GM10248 (cell line): ENCODE results near the gene AMPD2.
"Not testable (repeated sequence)": the region's sequence is repeated elsewhere in the genome, so short reads cannot be mapped to it uniquely, and the experiment has no call there.

Experiments used
- CTCF ChIA-PET: fragments of 300-600 bp; sonication (Branson Sonifier 250); formaldehyde crosslinking; extraction: SDS; loops from one replicate; lab custom pipeline; 2021; ENCODE audit warnings: antibody characterized with exemption; lab: Yijun Ruan, JAX
- POLR2A ChIA-PET: fragments of 350-650 bp; sonication (Branson Sonifier 250); formaldehyde crosslinking; extraction: SDS; loops from one replicate; lab custom pipeline; 2020; ENCODE audit warnings: antibody characterized with exemption; lab: Yijun Ruan, JAX
- DNase-seq: peaks from one replicate; pipeline ENCODE4 v3.0.0; 2012; ENCODE audit errors: extremely low spot score
- TF ChIP-seq, protein P1 (sequence below): IDR thresholded peaks from 2 replicates; pipeline ENCODE4 v1.5.1; 2012; ENCODE audit warnings: mild to moderate bottlenecking, low read depth; ENCODE audit errors: extremely low read depth, missing control alignments, control extremely low read depth

Gene AMPD2

DNA sequence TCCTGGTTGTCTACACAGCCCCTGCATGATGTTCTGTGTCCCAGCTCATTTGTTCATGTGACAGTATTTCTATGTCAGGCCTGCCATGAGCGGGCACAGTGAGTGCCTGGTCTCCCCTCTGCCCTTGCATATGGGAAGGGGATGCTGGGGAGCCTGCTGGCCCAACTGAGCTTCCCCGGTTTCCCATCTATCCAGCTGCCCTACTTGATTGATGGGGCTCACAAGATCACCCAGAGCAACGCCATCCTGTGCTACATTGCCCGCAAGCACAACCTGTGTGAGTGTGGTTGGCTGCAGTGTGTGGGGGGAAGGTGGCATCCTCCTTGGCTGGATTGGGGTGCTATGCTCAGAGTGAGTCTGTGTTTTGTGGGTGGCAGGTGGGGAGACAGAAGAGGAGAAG lies 37.8 kb downstream of the AMPD2 start:
- TF ChIP-seq, protein P1, sequence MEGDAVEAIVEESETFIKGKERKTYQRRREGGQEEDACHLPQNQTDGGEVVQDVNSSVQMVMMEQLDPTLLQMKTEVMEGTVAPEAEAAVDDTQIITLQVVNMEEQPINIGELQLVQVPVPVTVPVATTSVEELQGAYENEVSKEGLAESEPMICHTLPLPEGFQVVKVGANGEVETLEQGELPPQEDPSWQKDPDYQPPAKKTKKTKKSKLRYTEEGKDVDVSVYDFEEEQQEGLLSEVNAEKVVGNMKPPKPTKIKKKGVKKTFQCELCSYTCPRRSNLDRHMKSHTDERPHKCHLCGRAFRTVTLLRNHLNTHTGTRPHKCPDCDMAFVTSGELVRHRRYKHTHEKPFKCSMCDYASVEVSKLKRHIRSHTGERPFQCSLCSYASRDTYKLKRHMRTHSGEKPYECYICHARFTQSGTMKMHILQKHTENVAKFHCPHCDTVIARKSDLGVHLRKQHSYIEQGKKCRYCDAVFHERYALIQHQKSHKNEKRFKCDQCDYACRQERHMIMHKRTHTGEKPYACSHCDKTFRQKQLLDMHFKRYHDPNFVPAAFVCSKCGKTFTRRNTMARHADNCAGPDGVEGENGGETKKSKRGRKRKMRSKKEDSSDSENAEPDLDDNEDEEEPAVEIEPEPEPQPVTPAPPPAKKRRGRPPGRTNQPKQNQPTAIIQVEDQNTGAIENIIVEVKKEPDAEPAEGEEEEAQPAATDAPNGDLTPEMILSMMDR, result no peak
- DNase-seq, result no peak
- POLR2A ChIA-PET, result no interaction called here
- CTCF ChIA-PET, result interaction anchor here (1.2 to 9.3 kb wide), 4 partner anchors 9 to 18 kb away, joined by 3 to 108 read pairs (median 4); no protein-coding TSS in a partner anchor

DNA sequence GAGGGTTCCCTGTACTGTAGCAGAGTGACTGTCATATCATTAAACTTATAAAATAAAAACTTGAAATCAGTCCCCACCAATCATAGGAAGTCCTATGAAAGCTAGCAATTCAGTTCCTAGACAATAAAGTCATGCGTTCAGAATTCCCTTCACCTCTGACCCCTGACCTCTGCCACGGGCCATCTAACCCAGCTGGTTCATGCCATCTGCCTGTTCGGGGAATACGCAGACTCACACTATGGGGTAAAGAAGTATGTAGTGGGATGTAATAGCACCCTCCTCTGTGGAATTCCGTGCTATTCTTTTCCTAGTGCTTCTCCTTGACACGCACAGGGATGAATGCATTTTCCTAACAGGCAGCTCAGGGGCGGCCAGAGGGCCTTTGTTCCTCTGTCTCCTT lies 38.3 kb downstream of the AMPD2 start:
- POLR2A ChIA-PET, result interaction anchor here (0.7 kb wide), 1 partner anchor 109 kb away, joined by 3 read pairs; no protein-coding TSS in a partner anchor

DNA sequence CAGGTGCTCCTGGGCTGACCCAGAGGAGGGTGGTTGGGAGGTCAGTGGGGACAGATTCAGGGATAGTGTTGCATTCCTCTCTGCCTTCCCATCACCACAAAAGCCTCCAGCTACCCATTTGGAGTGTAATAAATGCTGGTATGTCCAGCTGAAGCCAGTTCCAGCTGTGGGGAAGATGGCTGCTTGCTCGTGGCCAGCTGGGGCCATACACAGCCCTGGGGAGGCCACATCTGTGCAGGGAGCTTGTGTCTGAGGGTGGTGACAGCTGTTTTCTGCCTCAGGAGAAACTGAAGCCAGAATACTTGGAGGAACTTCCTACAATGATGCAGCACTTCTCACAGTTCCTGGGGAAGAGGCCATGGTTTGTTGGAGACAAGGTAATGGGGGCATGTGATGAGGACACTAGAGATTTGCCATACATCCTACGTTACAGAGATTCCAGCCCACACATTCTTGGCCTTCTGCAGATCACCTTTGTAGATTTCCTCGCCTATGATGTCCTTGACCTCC lies 39.0 kb downstream of the AMPD2 start:
- no peak for DNase-seq
- TF ChIP-seq, protein P1, result no peak
- CTCF ChIA-PET, result interaction anchor here (1.2 to 9.3 kb wide), 3 partner anchors 9 to 19 kb away, joined by 3 to 108 read pairs (median 6); no protein-coding TSS in a partner anchor
- POLR2A ChIA-PET, result interaction anchor here (0.7 kb wide), 1 partner anchor 109 kb away, joined by 3 read pairs; no protein-coding TSS in a partner anchor

More for the DNA sequence above, 38.3 kb downstream of the AMPD2 start:
- TF ChIP-seq, protein P1, result no peak
- CTCF ChIA-PET, result interaction anchor here (1.2 to 9.3 kb wide), 4 partner anchors 8 to 18 kb away, joined by 3 to 108 read pairs (median 6); no protein-coding TSS in a partner anchor
- DNase-seq, result no peak

DNA sequence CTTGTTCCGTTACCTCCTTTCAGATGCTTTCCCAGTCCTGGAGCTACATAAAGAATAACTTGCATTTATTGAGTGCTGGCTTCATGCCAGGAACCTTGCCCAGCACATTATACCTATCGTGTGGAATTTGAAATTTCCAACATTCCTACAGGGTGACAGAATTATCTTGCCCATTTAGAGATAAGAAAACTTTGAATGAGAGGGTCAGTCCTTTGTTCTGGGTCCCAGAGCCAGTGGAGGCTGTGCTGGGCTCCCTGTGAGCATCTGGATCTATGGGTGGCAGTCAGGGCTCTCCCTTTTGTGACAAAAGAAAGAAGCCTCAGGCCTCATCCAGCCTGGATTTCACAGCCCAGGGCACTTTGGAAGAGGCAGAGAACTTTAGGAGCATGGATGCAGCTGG lies 39.5 kb downstream of the AMPD2 start:
- ChIA-PET CTCF (interaction anchor here (1.1 to 9.3 kb wide), 3 partner anchors 10 to 19 kb away, joined by 3 to 108 read pairs (median 6); no protein-coding TSS in a partner anchor), POLR2A (no interaction called here)
- TF ChIP-seq, protein P1, result no peak
- DNase-seq, result no peak

DNA sequence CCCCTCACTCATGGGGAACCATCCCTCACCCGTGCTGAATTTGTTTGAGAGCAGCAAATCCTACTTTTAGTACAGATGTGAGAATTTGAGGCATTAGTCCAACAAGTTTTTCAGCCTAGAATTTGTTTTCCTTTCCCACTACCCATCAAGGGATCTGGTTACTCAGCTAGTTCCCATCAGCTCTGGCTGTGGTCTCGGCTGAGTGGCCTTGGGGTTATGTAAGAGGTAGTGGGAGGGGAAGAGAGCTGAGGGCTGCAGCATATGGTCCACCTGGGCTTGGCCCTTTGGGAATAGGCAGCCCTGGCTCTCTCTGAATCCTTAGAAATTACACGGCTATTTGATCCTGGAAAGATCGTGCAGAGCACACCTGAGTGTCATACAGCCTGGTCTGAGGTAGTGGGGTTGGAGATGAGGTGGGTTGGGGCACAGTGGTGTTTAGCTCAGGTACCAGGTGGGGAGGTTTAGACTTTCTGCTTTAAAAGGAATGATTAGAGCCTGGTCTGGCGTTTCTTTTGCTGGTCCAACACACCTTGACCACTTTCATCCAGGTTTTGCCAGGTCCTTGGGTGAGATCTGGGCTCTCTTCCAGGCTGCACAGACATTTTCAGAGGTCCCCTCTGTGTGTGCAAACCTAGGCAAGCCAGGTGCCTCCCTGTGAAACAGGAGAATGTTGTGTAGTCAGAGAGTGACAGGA lies 40.5 kb downstream of the AMPD2 start:
- no peak for DNase-seq
- TF ChIP-seq, protein P1, result no peak
- POLR2A ChIA-PET, result no interaction called here
- CTCF ChIA-PET, result interaction anchor here (0.6 to 9.3 kb wide), 5 partner anchors 9 to 166 kb away, joined by 3 to 108 read pairs (median 3); partner anchors contain the start of gene CYB561D1

DNA sequence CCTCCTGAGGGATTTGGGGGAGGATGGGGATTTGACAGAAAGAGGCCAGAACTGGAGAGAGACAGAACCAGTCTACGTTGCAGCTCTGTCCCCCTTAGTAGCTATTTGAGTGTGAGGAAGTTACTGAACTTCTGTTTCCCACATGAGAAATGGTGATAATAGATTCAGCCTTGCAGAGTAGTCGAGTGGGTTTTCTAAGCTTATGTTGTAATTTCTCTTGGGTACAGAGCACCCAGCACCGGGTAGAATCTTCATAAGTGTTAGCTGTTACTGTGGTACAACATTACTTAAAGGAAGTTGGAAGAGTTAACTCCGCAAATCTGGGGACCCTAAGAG lies 41.0 kb downstream of the AMPD2 start:
- DNase-seq, POLR2A ChIA-PET: not testable (repeated sequence)
- CTCF ChIA-PET, result interaction anchor here (0.6 to 9.3 kb wide), 4 partner anchors 10 to 167 kb away, joined by 3 to 108 read pairs (median 3); partner anchors contain the start of gene CYB561D1

DNA sequence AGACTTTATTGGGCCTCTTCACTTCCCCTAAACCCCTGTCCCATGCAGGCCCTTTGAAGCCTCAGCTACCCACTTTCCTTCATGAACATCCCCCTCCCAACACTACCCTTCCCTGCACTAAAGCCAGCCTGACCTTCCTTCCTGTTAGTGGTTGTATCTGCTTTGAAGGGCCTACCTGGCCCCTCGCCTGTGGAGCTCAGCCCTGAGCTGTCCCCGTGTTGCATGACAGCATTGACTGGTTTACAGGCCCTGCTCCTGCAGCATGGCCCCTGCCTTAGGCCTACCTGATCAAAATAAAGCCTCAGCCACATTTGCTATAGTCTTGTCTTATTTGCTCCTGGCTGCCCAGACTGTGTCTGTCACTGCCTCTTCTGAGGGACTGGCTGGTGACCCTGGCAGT lies 41.8 kb downstream of the AMPD2 start:
- TF ChIP-seq, protein P1, result no peak
- DNase-seq, result no peak
- ChIA-PET POLR2A (no interaction called here), CTCF (interaction anchor here (1.2 to 9.3 kb wide), 5 partner anchors 10 to 350 kb away, joined by 3 to 108 read pairs (median 6); partner anchors contain the start of gene AHCYL1)
